Lower leg skin (tissue), 3 donors: Measurements from ENCODE around the gene KCTD7.
"Not testable (repeated sequence)": the region's sequence is repeated elsewhere in the genome, so short reads cannot be mapped to it uniquely, and the experiment has no call there.

Source experiments
- CTCF ChIP-seq, 3 donors: fragments of 450-650 bp; IDR thresholded peaks; one replicate each; pipeline ENCODE4 v1.5.1; 2016; ENCODE audit warnings: antibody characterized with exemption in 3 of 3, mild to moderate bottlenecking in 3 of 3, moderate library complexity in 2 of 3
- POLR2A ChIP-seq, 2 donors: fragments of 450-650 bp; IDR thresholded peaks; one replicate each; pipeline ENCODE4 v1.6.1; 2016 to 2017; ENCODE audit warnings: antibody characterized with exemption in 2 of 2, mild to moderate bottlenecking in 1 of 2, moderate library complexity in 1 of 2

GRCh38 chr7:66672432-66673123, 43.9 kb downstream of the KCTD7 start:
- TF ChIP-seq CTCF, POLR2A (IDR thresholded peaks at IDR 0.05): not testable (repeated sequence)
